ENCODE data around the gene SVIL.

GRCh38 chr10:29618341-29619171, 16.2 kb downstream of the SVIL start:
- TF ChIP-seq CTCF (conservative IDR thresholded peaks at IDR 0.05; ENCODE audit: low read length) (no peak), EZH2phosphoT487 (IDR thresholded peaks at IDR 0.05; ENCODE audit: borderline replicate concordance, low read depth, low read length) (no peak)
